ENCODE results near the gene NCOA5. TPM values are rescaled to one million over a fixed set of nuclear protein-coding genes. Genes with fewer than 3 reads are reported as not detected.

NCOA5 gene
- total and polyA plus RNA-seq, 2 experiments from 2014 or later: 8.4 to 22.8 TPM

GRCh38 chr20:46101957-46102356, 12.2 kb upstream of the NCOA5 start:
- 0 out of 2 replicates have a peak, but pooled peaks cover 6% of the 10 kb centered on the region for H3F3A ChIP-seq (replicated peaks; ENCODE audit: low read depth)
- H3K4me2 ChIP-seq: no peak overlapping the region
- Mint-ChIP-seq H3K27ac (no peak overlapping the region), H3K36me3 (ENCODE audit: low read depth) (no peaks in the 10 kb centered on the region), H3K4me3 (no peak overlapping the region), H3K27me3 (ENCODE audit: insufficient read depth, low read depth, poor library complexity) (peaks cover 14% of the 10 kb centered on the region), H3K9me3 (peaks cover 5% of the 10 kb centered on the region), H3K4me1 (peaks cover 3% of the 10 kb centered on the region; the same call in 2 of the 3 replicates)
- TF ChIP-seq STAT1 (IDR thresholded peaks at IDR 0.05; ENCODE audit: unreplicated experiment): no peak
- TF ChIP-seq EZH2 (IDR thresholded peaks at IDR 0.05; ENCODE audit: low read depth, unreplicated experiment): no peak
- TF ChIP-seq, protein P1, sequence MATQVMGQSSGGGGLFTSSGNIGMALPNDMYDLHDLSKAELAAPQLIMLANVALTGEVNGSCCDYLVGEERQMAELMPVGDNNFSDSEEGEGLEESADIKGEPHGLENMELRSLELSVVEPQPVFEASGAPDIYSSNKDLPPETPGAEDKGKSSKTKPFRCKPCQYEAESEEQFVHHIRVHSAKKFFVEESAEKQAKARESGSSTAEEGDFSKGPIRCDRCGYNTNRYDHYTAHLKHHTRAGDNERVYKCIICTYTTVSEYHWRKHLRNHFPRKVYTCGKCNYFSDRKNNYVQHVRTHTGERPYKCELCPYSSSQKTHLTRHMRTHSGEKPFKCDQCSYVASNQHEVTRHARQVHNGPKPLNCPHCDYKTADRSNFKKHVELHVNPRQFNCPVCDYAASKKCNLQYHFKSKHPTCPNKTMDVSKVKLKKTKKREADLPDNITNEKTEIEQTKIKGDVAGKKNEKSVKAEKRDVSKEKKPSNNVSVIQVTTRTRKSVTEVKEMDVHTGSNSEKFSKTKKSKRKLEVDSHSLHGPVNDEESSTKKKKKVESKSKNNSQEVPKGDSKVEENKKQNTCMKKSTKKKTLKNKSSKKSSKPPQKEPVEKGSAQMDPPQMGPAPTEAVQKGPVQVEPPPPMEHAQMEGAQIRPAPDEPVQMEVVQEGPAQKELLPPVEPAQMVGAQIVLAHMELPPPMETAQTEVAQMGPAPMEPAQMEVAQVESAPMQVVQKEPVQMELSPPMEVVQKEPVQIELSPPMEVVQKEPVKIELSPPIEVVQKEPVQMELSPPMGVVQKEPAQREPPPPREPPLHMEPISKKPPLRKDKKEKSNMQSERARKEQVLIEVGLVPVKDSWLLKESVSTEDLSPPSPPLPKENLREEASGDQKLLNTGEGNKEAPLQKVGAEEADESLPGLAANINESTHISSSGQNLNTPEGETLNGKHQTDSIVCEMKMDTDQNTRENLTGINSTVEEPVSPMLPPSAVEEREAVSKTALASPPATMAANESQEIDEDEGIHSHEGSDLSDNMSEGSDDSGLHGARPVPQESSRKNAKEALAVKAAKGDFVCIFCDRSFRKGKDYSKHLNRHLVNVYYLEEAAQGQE (IDR thresholded peaks at IDR 0.05; ENCODE audit: unreplicated experiment): no peak
- TF ChIP-seq CREB1 (CRISPR knock-in tag; IDR thresholded peaks at IDR 0.05; ENCODE audit: low read depth): no peak
- no peak for TF ChIP-seq NANOG (IDR thresholded peaks at IDR 0.05; ENCODE audit: borderline replicate concordance)
- TF ChIP-seq ZNF114 (CRISPR knock-in tag; IDR thresholded peaks at IDR 0.05): no peak
- TF ChIP-seq ZNF331 (CRISPR knock-in tag; IDR thresholded peaks at IDR 0.05; ENCODE audit: low read depth): no peak
- TF ChIP-seq, protein P2, sequence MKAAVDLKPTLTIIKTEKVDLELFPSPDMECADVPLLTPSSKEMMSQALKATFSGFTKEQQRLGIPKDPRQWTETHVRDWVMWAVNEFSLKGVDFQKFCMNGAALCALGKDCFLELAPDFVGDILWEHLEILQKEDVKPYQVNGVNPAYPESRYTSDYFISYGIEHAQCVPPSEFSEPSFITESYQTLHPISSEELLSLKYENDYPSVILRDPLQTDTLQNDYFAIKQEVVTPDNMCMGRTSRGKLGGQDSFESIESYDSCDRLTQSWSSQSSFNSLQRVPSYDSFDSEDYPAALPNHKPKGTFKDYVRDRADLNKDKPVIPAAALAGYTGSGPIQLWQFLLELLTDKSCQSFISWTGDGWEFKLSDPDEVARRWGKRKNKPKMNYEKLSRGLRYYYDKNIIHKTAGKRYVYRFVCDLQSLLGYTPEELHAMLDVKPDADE (IDR thresholded peaks at IDR 0.05): no peak
- no peak for TF ChIP-seq JUNB (IDR thresholded peaks at IDR 0.05; ENCODE audit: unreplicated experiment)
- TF ChIP-seq POLR2AphosphoS5 (IDR thresholded peaks at IDR 0.05; ENCODE audit: low read depth): no peak
- no peak for TF ChIP-seq EZH2phosphoT487 (IDR thresholded peaks at IDR 0.05; ENCODE audit: unreplicated experiment)
- TF ChIP-seq, protein P3, sequence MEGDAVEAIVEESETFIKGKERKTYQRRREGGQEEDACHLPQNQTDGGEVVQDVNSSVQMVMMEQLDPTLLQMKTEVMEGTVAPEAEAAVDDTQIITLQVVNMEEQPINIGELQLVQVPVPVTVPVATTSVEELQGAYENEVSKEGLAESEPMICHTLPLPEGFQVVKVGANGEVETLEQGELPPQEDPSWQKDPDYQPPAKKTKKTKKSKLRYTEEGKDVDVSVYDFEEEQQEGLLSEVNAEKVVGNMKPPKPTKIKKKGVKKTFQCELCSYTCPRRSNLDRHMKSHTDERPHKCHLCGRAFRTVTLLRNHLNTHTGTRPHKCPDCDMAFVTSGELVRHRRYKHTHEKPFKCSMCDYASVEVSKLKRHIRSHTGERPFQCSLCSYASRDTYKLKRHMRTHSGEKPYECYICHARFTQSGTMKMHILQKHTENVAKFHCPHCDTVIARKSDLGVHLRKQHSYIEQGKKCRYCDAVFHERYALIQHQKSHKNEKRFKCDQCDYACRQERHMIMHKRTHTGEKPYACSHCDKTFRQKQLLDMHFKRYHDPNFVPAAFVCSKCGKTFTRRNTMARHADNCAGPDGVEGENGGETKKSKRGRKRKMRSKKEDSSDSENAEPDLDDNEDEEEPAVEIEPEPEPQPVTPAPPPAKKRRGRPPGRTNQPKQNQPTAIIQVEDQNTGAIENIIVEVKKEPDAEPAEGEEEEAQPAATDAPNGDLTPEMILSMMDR (conservative IDR thresholded peaks at IDR 0.05; ENCODE audit: low read depth in 2 of 2): no peak
- TF ChIP-seq, protein P4, sequence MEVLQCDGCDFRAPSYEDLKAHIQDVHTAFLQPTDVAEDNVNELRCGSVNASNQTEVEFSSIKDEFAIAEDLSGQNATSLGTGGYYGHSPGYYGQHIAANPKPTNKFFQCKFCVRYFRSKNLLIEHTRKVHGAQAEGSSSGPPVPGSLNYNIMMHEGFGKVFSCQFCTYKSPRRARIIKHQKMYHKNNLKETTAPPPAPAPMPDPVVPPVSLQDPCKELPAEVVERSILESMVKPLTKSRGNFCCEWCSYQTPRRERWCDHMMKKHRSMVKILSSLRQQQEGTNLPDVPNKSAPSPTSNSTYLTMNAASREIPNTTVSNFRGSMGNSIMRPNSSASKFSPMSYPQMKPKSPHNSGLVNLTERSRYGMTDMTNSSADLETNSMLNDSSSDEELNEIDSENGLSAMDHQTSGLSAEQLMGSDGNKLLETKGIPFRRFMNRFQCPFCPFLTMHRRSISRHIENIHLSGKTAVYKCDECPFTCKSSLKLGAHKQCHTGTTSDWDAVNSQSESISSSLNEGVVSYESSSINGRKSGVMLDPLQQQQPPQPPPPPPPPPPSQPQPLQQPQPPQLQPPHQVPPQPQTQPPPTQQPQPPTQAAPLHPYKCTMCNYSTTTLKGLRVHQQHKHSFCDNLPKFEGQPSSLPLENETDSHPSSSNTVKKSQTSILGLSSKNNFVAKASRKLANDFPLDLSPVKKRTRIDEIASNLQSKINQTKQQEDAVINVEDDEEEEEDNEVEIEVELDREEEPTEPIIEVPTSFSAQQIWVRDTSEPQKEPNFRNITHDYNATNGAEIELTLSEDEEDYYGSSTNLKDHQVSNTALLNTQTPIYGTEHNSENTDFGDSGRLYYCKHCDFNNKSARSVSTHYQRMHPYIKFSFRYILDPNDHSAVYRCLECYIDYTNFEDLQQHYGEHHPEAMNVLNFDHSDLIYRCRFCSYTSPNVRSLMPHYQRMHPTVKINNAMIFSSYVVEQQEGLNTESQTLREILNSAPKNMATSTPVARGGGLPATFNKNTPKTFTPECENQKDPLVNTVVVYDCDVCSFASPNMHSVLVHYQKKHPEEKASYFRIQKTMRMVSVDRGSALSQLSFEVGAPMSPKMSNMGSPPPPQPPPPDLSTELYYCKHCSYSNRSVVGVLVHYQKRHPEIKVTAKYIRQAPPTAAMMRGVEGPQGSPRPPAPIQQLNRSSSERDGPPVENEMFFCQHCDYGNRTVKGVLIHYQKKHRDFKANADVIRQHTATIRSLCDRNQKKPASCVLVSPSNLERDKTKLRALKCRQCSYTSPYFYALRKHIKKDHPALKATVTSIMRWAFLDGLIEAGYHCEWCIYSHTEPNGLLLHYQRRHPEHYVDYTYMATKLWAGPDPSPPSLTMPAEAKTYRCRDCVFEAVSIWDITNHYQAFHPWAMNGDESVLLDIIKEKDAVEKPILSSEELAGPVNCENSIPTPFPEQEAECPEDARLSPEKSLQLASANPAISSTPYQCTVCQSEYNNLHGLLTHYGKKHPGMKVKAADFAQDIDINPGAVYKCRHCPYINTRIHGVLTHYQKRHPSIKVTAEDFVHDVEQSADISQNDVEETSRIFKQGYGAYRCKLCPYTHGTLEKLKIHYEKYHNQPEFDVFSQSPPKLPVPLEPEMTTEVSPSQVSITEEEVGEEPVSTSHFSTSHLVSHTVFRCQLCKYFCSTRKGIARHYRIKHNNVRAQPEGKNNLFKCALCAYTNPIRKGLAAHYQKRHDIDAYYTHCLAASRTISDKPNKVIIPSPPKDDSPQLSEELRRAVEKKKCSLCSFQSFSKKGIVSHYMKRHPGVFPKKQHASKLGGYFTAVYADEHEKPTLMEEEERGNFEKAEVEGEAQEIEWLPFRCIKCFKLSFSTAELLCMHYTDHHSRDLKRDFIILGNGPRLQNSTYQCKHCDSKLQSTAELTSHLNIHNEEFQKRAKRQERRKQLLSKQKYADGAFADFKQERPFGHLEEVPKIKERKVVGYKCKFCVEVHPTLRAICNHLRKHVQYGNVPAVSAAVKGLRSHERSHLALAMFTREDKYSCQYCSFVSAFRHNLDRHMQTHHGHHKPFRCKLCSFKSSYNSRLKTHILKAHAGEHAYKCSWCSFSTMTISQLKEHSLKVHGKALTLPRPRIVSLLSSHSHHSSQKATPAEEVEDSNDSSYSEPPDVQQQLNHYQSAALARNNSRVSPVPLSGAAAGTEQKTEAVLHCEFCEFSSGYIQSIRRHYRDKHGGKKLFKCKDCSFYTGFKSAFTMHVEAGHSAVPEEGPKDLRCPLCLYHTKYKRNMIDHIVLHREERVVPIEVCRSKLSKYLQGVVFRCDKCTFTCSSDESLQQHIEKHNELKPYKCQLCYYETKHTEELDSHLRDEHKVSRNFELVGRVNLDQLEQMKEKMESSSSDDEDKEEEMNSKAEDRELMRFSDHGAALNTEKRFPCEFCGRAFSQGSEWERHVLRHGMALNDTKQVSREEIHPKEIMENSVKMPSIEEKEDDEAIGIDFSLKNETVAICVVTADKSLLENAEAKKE (CRISPR knock-in tag; IDR thresholded peaks at IDR 0.05): no peak
- H3K9me2 ChIP-seq (ENCODE audit: insufficient read depth): 0 out of 2 replicates have a peak, but pooled peaks cover 4% of the 10 kb centered on the region
- no peak for DNase-seq (ENCODE audit: low spot score)
- no peak overlapping the region for H3K27ac ChIP-seq (ENCODE audit: low read depth)
- H2AFZ ChIP-seq: no peak overlapping the region
- peaks cover 25% of the 10 kb centered on the region for H3K27me3 ChIP-seq (ENCODE audit: insufficient read depth)
- no peak overlapping the region for H3K4me3 ChIP-seq
- H3K36me3 ChIP-seq (ENCODE audit: insufficient read depth): no peaks in the 10 kb centered on the region
- H4K20me1 ChIP-seq (replicated peaks; ENCODE audit: insufficient read depth): no peaks in the 10 kb centered on the region
- no peaks in the 10 kb centered on the region for H3K4me1 ChIP-seq (ENCODE audit: insufficient read depth)
- no peaks in the 10 kb centered on the region for H3K79me2 ChIP-seq (replicated peaks; ENCODE audit: insufficient read depth)
- ATAC-seq: no peak
